ENCODE measurements around the gene STAMBP.

Gene STAMBP

DNA sequence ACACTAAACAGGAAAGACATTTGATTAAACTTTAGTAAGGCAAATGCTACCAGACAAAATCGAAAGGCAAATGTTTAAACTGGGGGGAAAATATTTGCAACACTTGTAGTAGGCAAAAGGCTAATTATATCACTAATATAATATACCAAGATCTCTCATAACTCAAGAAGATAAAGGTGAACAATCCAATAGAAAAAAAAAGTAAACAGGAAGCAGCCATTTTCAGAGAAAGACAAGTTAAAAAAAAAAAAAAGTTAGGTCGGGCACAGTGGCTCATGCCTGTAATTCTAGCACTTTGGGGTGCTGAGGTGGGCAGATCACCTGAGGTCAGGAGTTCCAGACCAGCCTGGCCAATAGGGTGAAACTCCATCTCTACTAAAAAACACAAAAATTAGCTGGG lies 59.6 kb downstream of the STAMBP start:
- no peak overlapping the region for H3K4me3 ChIP-seq (ENCODE audit: low read depth, low read length)
- DNase-seq (ENCODE audit: low read depth), result no peak
- no peak for TF ChIP-seq CTCF (conservative IDR thresholded peaks at IDR 0.05; ENCODE audit: low read depth, low read length)

GRCh38 chr2:73889206-73889605 lies 60.4 kb downstream of the STAMBP start:
- no peak for TF ChIP-seq CTCF (conservative IDR thresholded peaks at IDR 0.05; ENCODE audit: low read depth, low read length)
- H3K4me3 ChIP-seq (ENCODE audit: low read depth, low read length), result no peak overlapping the region
- no peak for DNase-seq (ENCODE audit: low read depth)

GRCh38 chr2:73890301-73891092 lies 61.7 kb downstream of the STAMBP start:
- H3K4me3 ChIP-seq (ENCODE audit: low read depth, low read length), result no peak overlapping the region
- TF ChIP-seq CTCF (conservative IDR thresholded peaks at IDR 0.05; ENCODE audit: low read depth, low read length), result no peak
- DNase-seq (ENCODE audit: low read depth), result no peak

DNA sequence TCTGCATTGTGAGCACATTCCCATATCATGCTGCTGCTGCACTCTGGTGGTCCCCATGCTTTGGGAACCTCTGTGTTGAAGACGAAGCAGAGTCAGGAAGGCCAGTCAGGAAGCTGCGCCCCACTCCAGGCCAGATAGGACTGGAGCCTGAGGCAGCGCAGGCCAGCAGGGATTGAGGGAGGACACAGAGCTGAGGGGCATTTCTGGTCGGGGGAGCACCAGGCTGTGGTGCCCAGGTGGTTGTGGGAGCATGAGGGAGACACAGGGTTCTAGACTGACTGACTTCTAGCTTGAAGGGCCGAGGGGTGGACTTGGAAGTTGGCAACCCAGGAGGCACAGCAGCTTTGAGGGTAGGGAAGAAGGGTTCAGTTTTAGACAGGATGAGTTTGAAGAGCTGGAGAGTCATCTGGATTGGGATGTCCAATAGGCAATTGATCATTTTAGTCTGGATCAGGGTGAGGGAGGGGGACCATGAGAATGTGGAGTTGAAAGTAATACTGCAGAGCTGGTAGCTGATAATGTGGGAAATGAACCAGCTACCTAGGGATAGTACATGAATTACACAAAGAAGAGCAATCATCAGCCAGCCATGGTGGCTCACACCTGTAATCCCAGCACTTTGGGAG lies 62.6 kb downstream of the STAMBP start:
- DNase-seq (ENCODE audit: low read depth), result no peak
- no peak overlapping the region for H3K4me3 ChIP-seq (ENCODE audit: low read depth, low read length)
- no peak for TF ChIP-seq CTCF (conservative IDR thresholded peaks at IDR 0.05; ENCODE audit: low read depth, low read length)

DNA sequence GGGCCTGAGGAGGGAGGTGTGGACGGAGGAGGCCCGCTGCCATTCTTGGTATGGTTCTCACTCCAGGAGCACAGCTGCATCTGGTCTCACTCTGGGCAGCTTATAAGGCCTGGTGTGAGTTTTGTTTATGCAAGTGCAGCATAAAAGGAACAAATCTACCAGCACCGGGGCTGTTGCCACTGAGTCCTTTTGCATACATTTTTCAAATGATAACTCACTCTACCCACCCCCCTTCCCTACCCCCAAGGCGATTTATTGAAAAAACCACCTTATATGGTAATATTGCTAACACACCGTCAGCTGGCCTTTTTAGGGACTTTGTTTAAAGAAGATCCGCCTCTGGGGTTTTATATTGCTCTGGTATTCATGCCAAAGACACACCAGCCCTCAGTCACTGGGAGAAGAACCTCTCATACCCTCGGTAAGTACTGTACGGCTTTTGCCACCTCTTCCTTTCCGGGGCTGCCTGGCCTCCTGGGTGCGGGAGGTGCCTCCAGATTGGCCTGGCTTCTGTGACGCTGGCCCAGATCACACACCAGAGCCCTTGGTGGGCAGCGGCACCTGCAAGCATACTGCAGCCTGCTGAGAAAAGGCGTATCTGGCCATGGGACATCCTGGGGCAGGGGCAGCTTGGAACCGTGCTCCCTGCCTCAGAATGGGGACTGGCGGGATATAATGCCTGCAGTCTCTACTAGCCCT lies 64.0 kb downstream of the STAMBP start, which contains the start of gene ACTG2:
Gene ACTG2, plus strand, starts transcription at position 378 of the 699 bp plus-strand sequence. CDS start 8,304 bp downstream, outside the sequence.
- no peak for TF ChIP-seq CTCF (conservative IDR thresholded peaks at IDR 0.05; ENCODE audit: low read depth, low read length)
- H3K4me3 ChIP-seq (ENCODE audit: low read depth, low read length), result no peak within 1 kb of the TSS
- DNase-seq (ENCODE audit: low read depth), result peak; percentile 60

- DNase-seq (ENCODE audit: low read depth), result no peak
- no peak overlapping the region for H3K4me3 ChIP-seq (ENCODE audit: low read depth, low read length)
These were observed 65.2 kb downstream of the STAMBP start for GRCh38 chr2:73893764-73894474.

More at GRCh38 chr2:73893764-73894474, 65.2 kb downstream of the STAMBP start:
- TF ChIP-seq CTCF (conservative IDR thresholded peaks at IDR 0.05; ENCODE audit: low read depth, low read length), result no peak

Data from choroid plexus epithelial cell (primary cell).